CD4-positive, alpha-beta T cell treated with Interleukin-6 for 4 hours (primary cell): ENCODE measurements around the gene RNF151.

ENCODE experiments used
- DNase-seq: peaks from one replicate; pipeline ENCODE4 v3.0.0-alpha.2; 2020; ENCODE audit warnings: mixed read lengths

Gene RNF151

DNA sequence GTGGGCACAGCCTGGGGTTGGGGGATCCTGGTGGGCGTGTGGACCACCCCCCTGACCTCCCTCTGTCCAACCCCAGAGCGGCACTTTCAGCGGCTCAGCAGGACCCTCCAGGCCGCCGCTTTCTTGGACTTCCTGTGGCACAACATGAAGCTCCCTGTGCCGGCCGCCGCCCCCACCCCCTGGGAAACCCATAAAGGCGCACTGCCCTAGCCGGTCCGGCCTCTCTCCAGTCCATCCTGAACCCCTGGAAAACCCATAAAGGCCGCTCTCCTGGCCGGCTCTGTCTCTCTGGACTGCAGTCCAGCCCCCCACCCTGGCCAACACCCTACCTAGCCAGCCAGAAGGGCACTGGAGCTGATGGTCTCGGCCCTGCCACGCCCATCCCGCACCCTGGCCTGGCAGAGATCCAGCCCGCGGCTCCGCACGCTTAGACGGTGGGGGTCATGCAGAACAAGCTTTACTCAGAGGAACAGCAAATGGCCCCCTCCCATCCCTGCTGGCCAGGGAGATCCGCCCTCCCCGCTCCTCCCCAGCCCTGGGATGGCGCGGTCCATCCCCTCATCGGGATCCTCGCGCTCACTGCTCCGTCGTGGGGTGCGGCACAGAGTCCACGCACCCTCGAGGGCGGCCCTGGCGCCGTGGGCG is 11.9 kb downstream of the RNF151 start:
- no peak for DNase-seq

DNA sequence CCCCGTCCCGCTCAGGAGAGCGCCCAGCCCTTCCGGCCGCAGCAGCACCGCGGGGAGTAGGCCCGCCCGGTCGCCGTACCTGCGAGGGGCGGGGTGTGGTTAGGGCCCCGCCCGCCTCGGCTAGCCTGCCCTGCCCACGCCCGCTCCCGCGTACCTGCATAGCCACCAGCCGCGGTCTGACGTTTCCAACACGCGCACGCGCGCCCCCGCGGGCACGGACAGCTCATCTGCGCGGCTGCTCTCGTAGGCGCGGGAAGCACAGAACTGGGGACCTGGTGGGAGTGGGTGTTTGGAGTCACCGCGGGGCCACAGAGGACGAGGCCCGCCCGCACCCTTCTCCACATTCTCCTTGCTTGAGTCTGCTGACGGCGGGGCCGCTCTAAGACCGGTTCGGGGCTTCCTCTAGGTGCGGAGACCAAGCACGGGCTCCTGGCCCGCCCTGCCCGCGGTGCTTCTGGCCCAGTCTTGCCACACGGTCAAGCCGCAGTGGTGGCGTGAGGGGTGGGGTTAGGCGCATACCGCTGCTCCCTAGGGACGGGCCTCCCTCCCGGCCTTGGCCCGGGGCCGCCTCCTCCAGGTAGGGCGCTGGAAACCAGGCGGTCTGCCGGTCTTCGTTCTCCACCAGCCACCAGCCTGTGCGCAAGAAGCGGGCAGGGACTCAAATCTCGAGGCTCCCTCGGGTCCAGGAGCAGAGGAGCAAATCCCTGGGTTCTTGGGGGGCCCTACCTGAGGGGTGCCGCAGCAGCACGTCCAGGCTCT is 12.8 kb downstream of the RNF151 start:
- DNase-seq = peak; percentile 54

DNA sequence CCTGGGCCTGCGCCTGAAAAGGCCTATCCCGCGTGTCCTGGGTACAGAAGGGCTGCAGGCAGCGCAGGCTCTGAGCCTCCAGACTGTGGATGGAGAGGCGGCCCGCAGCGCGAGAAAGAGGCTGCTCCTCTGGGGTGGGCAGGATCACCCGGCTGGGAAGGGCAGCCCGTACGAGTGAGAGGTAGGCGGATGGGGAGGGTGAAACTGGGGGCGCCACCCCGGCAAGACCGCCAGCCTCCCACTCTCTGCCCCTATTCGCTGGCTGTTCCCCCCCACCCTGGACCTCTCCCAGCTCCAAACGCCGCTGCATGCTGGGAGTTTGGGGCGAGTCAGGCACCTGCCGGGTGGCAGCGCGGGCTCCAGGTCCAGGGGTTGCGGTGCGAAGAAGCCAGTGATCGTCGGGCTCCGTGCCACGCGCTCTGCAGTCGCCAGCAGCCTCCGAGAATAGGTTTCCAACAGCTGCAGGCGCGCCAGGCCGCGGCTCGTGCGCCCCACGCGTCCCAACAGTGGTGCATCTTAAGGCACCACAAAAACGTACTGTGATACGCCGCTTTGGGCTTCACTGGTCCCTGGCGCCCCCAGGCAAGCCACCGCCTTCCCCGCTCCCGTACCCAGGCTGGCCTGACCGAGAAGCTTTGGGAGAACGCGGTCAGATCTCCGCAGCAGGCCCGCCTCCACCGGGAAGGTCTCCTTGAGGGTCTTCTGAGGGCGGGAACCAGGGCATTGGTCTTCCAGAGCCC is 13.5 kb downstream of the RNF151 start:
- DNase-seq = no peak

DNA sequence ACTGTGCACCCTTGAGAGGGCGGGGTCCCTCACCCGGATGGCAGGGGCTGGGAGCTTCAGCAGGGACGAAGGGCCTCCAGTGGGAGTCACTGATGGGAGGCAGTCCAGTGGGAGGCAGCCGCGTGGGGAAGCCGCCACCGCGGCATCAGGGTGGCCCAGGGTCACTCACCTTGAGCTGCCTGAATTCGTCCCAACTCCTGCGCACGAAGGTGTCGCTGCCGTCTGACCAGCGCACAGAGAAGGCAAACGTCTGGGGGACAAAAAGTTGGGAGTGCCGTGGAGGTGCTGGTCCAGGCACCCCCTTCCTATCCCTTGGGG is 14.1 kb downstream of the RNF151 start:
- no peak for DNase-seq

DNA sequence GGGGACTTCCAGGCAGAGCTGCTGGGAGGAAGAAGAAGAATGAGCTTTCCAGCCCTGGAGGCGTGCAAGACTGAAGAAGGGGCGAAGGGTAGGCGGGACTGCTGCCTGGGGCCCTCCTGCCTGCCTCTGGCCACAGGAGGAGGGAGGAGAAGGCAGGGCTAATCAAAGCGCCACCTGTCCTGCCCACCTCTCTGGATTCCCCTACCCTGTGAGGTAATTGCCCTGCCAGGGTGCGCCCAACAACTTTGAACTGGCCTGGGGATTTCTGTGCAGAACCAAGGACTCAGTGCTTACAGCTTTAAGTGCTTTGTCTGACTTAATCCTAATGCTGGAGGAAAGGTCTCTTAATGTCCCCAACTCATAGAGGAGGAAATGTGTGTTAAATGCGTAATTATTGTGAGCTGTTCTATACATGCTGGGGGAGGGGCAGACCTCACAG is 14.8 kb downstream of the RNF151 start, which contains the start of gene NOXO1:
Gene NOXO1, minus strand, starts transcription at position 72 of the 439 bp plus-strand sequence. CDS start 290 bp downstream, outside the sequence.
- DNase-seq = no peak

DNA sequence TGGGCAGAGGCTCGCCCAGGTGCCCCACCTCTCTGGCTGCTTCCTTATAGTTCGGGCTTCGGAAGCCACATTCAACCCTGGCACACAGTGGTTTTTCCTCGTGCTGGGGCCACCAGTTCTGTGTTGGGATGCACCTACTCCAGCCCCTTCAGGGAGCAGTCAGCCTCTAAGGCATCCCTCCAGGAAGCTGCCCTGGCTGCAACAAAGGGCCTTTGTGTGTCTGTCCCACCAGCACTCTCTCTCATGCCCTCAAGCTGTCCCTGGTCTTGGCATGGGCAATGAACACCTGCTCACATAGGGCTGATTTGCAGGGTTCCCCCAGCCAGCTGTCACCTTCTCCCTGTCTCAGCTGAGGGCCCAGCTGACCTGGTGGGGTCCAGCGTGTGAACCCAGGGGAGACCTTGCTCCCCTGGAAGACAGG is 15.4 kb downstream of the RNF151 start:
- DNase-seq = no peak

DNA sequence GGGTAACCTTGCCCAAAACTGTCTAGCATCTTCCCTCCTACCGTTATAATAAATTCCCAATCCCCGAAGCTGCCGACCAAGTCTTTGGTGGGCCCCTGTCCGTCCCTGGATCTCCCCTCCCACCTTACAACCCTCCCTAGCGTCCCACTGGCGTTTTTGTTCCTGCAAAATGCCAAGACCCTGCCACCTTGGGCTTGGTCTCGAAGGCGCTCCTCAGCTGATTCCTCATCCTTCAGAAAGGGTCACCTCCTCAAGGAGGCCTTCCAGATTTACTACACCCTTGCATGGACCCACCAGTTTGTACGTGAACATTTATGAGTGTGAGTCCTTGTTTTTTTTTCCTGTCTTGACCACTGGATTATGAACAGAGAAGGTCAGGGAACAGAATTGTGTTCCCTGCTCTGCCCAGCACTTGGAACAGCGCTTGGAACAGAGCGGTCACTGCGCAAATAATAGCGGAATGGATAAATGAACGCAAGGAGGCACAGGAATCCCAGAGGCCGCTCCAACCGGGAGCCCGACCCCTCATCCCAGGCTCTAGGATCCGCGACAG is 16.4 kb downstream of the RNF151 start:
- no peak for DNase-seq

DNA sequence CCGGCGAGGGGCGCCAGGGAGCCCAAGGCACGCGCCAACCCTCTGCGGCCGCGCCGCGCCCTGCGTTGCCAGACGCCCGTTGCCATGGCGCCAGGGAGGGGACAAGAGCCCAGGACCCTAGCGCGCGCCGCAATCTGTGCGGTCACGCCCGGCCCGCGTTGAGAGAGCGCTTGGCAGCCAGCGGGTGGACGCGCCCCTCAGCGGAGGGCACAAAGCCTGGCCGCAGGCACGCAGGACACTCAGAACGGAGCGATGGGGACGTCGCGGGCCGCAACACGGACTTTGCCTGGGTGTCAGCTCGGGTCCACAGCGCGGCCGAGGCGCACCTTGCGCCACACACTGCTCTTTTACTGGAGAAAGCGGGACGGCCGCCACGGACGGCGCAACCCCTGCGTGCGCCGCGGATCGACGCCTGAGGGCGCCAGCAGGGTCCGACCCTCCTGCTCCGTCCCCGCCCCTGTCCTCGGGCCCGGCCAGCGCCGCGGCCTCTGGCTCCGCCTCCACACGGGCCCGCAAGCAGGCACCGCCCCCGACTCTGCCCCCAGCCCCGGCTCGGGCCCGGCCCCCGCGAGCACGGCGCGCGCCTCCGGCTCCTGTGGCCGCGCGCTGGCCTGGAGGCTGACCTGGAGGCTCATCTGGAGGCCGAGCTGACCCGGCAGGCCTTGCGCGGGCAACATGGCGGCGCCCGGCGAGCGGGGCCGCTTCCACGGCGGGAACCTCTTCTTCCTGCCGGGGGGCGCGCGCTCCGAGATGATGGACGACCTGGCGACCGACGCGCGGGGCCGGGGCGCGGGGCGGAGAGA is 17.1 kb downstream of the RNF151 start, which contains the start of gene GFER:
Gene GFER, plus strand, starts transcription at position 650 of the 803 bp plus-strand sequence. Its CDS starts 26 bp downstream, at position 676.
- peak; percentile 79 for DNase-seq

DNA sequence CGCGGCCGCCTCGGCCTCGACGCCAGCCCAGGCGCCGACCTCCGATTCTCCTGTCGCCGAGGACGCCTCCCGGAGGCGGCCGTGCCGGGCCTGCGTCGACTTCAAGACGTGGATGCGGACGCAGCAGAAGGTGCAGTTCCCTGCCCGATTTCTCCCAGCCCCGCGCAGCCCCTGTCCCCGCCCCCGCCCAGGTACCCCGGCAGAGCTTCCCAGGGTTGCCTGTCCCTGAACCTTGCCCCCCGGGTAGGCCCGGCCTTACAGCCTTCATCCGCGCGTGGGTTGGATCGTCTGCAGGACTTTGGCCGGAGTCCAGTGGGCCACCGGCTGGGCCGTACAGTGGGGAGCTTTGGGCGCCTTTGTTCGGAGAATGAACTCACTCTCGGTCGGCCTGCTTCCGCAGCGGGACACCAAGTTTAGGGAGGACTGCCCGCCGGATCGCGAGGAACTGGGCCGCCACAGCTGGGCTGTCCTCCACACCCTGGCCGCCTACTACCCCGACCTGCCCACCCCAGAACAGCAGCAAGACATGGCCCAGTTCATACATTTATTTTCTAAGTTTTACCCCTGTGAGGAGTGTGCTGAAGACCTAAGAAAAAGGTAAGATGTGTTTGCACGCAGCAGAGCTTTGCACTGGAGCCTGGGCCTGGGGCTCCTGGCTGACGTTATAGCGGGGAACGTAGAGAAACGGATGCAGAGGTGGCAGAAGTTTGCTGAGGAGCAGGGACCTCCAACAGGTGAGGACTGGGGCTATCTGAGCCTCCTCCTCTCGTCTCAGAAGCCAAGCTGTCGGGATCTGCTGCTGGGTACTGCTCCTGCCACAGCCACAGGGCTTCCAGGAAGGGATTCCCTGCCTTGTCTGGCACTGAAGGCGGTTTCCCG is 17.9 kb downstream of the RNF151 start:
- peak; percentile 49 for DNase-seq

DNA sequence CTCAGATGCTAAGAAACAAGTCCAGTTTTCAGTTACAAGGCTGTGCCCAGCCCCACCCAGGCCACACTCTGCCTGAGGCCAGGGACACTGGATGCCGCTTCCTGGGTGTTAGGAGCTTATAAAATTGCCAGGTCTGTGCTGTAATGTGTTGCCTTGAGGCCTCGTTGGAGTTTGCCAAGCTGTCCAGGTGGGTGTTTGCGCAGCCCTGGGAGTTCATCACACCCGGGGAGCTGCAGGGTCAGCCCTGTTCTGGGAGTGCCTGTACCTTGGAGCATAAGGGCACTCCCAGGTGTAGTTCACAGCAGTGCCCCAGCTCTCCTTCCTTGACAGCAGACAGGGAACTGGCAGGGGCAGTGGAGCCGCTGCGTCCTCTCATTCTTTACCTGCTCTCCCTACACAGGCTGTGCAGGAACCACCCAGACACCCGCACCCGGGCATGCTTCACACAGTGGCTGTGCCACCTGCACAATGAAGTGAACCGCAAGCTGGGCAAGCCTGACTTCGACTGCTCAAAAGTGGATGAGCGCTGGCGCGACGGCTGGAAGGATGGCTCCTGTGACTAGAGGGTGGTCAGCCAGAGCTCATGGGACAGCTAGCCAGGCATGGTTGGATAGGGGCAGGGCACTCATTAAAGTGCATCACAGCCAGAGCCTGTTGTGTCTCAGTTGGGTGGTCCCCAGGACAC is 19.0 kb downstream of the RNF151 start:
- DNase-seq = no peak

DNA sequence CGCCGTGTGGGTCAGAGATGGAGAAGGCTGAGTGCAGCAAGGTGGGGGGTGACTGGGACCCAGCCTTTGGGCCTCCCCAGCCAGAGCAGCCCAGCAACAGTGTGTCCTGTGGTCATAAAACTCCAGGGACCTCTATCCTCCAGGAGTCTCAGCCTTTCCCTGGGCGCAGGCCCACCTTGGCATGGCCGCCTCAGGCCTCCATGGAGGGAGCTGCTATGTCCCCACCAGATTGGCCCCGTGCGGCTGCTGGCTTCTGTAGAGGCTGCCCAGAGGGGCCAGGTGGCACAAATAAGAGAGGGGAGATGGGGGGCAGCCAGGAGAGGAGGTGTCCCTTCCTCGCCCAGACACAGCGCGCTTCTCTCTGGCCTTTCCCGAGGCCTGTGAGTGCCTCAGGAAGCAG is 20.5 kb downstream of the RNF151 start:
- no peak for DNase-seq

DNA sequence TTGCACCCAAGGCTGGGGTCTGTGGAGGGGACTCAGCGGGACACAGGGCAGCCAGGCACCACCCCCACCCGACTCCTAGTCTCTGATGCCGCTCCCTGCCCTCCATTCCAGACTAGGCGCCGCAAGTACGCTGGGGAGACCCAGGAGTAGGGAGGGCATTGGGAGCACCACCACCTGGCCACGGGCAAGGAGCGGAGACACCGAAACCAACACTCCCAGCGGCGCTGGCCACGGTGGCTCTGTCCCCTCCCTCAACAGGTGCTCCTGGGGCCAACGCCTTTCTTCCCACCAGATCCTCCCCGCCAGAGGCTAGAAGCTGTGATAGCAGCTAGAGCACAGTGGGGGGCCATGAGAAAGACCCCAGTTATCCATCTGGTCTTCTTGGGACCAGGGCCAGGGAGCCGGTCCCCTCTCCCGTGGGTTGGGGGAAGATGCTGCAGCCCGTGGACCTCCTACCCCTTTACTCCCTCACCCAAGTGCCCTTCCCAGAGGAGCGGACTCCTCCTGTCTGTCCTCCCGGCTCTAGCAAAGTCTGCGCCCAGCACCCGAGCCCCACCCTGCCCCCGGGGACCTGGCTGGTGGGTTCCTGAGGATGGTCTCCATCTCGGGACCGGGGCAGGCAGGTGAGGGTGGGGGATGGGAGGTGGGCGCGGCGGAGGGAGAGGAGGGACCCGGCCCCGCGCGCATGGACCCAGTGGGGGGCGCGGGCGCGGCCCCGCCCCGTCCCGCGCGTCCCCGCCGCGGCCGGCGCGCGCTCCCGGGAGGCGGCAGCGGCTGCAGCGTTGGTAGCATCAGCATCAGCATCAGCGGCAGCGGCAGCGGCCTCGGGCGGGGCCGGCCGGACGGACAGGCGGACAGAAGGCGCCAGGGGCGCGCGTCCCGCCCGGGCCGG is 22.8 kb downstream of the RNF151 start, which contains the start of gene SYNGR3:
Gene SYNGR3, plus strand, starts transcription at position 762 of the 892 bp plus-strand sequence. CDS start 133 bp downstream, outside the sequence.
- no peak for DNase-seq

DNA sequence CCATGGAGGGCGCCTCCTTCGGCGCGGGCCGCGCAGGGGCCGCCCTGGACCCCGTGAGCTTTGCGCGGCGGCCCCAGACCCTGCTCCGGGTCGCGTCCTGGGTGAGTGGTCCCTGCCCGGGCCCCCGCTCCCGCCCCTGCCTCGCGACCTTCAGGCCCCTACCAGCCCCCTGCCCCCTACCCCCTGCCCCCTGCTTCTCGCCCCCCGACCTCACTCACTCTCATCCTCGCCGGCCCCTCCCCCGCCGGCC is 23.4 kb downstream of the RNF151 start:
- no peak for DNase-seq

DNA sequence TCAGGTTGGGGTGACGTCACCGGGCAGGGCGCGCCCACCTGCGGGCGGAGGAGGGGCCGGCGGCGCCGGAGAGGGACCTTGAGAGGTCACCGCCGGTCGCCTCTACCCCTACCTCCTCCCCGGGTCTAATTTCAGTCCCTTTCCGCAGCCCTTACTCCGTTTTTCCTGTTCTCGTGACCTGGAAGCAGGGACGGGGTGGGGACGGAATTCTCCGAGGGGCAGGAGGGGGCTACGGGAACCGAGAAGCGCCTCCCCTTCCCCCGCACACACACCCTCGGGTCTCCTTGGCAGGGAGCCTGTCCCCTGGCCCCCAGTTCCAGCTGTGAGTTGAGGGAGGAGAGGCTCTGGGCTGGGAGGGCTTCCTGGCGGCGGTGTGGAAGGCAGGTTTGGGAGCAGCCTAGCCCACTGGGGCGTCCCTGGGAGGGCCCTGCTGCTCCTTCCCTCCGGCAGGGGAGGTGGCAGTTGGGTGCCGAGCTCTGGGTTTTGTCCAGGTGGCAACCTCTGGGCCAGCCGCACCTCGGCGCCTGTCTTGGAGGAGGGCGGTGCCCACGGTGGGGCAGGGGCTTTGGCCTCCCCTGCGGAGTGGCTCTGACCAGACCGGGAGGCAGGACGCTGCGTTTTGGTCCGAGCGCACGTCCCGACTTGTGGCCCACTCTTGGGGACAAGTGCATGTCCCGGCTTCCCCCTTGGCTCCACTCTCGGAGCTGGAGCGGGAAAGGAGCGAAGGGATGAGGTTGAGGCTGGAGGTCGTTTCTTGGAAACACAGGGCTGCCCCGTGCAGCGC is 23.9 kb downstream of the RNF151 start:
- DNase-seq = peak; percentile 59

DNA sequence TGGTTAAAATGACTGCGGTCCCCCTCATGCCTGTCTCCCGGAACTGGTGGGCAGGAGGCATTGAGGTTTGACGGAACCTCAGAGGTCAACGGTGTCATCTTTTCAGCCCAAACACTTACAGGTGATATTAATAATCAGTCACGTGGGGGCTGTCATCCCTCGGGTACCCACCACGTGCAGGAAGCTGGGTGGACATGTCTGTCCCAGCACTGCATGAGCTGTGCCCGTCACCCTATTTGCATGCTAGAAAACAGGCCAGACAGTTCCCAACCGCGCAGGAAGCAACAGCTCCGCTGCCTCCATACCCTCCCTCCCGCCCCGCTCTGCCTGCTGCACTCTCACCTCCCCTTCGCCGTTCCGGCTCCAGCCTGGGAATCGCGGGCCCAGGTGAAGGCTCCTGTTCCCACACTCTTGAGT is 24.5 kb downstream of the RNF151 start:
- peak; percentile 70 for DNase-seq

DNA sequence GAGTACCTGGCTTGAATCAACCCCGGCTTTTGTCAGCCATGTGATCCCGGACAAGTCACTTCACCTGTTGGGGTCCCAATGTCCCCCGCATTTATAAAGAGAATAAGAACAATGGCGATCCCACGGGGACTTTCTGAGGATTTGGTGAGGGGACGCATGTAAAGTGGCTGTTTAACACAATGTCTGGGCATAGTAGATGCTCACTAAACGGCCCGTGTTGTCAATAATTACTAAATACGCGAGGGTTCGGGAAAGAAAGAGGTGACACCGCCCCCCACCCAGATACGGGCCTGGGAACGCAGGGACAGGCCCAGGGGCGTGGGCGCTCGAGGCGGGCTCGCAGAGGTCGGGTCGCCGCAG is 24.9 kb downstream of the RNF151 start:
- no peak for DNase-seq

DNA sequence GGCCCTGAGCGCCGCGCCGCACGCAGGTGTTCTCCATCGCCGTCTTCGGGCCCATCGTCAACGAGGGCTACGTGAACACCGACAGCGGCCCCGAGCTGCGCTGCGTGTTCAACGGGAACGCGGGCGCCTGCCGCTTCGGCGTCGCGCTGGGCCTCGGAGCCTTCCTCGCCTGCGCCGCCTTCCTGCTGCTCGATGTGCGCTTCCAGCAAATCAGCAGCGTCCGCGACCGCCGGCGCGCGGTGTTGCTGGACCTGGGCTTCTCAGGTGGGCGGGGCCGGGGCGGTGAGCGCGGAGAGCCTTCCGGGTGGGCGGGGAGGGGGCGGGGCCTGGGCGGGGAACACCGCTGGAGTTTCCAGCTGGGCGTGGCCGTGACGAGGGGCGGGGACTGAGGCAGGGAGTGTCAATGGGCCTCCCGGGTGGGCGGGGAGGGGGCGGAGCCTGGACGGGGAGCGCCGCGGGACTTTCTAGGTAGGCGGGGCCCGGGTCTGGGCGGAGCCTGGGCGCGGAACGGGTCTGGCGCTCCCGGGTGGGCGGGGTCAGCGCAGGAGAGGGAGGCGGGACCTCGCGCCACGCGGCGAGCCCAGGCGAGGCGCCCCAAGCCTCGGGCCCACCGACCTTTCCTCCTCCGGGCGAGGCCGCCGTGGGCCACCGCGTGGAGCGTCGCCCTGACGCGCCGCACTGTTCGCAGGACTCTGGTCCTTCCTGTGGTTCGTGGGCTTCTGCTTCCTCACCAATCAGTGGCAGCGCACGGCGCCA is 25.5 kb downstream of the RNF151 start:
- peak; percentile 99 for DNase-seq

DNA sequence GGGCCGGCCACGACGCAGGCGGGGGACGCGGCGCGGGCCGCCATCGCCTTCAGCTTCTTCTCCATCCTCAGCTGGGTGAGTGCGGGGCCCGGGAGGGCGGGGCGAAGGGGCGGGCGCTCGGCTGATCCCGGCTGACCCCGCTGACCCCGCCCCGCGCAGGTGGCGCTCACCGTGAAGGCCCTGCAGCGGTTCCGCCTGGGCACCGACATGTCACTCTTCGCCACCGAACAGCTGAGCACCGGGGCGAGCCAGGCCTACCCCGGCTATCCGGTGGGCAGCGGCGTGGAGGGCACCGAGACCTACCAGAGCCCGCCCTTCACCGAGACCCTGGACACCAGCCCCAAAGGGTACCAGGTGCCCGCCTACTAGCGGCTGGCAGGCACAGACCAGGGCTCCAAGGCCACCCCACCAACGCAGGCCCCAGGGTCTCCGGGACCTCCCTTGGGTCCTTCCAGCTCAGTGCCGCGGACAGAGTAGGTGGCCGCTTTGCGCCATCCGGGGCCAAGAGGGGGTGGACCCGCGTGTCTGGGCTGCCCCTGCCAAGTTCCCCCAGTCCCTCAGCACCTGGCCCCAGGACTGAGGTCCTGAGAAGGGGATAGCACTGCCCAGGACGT is 26.2 kb downstream of the RNF151 start:
- no peak for DNase-seq
